ENCODE measurements around the gene SLITRK6.

DNA sequence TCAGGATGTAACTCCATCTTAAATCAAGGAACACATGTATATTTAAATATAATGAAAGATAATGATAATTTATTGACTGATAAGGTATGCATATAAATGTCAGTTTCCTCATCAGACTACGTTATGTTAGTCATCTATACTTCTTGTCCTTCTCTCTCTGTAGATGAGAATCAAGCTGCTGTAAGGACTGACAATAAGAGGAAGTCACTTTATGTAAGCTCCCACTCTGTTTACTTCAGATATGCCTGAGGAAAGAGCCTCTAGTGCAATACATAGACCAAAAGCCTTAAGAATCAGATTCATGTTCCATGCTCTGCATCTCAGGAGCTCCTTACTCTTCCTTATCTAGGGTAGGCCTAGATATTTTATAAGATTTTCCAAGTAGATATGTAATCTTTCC lies 9.6 kb upstream of the SLITRK6 start:
- TF ChIP-seq, protein P1, sequence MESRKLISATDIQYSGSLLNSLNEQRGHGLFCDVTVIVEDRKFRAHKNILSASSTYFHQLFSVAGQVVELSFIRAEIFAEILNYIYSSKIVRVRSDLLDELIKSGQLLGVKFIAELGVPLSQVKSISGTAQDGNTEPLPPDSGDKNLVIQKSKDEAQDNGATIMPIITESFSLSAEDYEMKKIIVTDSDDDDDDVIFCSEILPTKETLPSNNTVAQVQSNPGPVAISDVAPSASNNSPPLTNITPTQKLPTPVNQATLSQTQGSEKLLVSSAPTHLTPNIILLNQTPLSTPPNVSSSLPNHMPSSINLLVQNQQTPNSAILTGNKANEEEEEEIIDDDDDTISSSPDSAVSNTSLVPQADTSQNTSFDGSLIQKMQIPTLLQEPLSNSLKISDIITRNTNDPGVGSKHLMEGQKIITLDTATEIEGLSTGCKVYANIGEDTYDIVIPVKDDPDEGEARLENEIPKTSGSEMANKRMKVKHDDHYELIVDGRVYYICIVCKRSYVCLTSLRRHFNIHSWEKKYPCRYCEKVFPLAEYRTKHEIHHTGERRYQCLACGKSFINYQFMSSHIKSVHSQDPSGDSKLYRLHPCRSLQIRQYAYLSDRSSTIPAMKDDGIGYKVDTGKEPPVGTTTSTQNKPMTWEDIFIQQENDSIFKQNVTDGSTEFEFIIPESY (IDR thresholded peaks at IDR 0.05; ENCODE audit: extremely low read depth, insufficient replicate concordance, low read length), result no peak
- no peak for TF ChIP-seq YY1 (IDR thresholded peaks at IDR 0.05; ENCODE audit: extremely low read depth, insufficient replicate concordance, low read depth, low read length)
- TF ChIP-seq POLR2A (IDR thresholded peaks at IDR 0.05; ENCODE audit: borderline replicate concordance, extremely low read depth, insufficient read depth, insufficient read length), result no peak
- TF ChIP-seq, protein P2, sequence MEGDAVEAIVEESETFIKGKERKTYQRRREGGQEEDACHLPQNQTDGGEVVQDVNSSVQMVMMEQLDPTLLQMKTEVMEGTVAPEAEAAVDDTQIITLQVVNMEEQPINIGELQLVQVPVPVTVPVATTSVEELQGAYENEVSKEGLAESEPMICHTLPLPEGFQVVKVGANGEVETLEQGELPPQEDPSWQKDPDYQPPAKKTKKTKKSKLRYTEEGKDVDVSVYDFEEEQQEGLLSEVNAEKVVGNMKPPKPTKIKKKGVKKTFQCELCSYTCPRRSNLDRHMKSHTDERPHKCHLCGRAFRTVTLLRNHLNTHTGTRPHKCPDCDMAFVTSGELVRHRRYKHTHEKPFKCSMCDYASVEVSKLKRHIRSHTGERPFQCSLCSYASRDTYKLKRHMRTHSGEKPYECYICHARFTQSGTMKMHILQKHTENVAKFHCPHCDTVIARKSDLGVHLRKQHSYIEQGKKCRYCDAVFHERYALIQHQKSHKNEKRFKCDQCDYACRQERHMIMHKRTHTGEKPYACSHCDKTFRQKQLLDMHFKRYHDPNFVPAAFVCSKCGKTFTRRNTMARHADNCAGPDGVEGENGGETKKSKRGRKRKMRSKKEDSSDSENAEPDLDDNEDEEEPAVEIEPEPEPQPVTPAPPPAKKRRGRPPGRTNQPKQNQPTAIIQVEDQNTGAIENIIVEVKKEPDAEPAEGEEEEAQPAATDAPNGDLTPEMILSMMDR (IDR thresholded peaks at IDR 0.05 in 2 of 3, conservative IDR thresholded peaks at IDR 0.05 in 1 of 3; ENCODE audit: borderline replicate concordance in 1 of 3, insufficient read depth in 1 of 3, low read depth in 2 of 3, low read length in 2 of 3), result no peak
- TF ChIP-seq ZNF274 (IDR thresholded peaks at IDR 0.05; ENCODE audit: low read depth, low read length), result no peak
- TF ChIP-seq, protein P3, sequence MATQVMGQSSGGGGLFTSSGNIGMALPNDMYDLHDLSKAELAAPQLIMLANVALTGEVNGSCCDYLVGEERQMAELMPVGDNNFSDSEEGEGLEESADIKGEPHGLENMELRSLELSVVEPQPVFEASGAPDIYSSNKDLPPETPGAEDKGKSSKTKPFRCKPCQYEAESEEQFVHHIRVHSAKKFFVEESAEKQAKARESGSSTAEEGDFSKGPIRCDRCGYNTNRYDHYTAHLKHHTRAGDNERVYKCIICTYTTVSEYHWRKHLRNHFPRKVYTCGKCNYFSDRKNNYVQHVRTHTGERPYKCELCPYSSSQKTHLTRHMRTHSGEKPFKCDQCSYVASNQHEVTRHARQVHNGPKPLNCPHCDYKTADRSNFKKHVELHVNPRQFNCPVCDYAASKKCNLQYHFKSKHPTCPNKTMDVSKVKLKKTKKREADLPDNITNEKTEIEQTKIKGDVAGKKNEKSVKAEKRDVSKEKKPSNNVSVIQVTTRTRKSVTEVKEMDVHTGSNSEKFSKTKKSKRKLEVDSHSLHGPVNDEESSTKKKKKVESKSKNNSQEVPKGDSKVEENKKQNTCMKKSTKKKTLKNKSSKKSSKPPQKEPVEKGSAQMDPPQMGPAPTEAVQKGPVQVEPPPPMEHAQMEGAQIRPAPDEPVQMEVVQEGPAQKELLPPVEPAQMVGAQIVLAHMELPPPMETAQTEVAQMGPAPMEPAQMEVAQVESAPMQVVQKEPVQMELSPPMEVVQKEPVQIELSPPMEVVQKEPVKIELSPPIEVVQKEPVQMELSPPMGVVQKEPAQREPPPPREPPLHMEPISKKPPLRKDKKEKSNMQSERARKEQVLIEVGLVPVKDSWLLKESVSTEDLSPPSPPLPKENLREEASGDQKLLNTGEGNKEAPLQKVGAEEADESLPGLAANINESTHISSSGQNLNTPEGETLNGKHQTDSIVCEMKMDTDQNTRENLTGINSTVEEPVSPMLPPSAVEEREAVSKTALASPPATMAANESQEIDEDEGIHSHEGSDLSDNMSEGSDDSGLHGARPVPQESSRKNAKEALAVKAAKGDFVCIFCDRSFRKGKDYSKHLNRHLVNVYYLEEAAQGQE (IDR thresholded peaks at IDR 0.05; ENCODE audit: low read depth), result no peak
- no peak for TF ChIP-seq ELF1 (IDR thresholded peaks at IDR 0.05; ENCODE audit: borderline replicate concordance, low read depth)
- TF ChIP-seq RAD21 (IDR thresholded peaks at IDR 0.05; ENCODE audit: low read depth), result no peak
- no peak for TF ChIP-seq EZH2 (IDR thresholded peaks at IDR 0.05)
- no peak for TF ChIP-seq CBX3 (IDR thresholded peaks at IDR 0.05; ENCODE audit: low read depth)
- no peak for TF ChIP-seq POLR2AphosphoS5 (IDR thresholded peaks at IDR 0.05; ENCODE audit: low read depth, low read length)
- TF ChIP-seq EGR1 (IDR thresholded peaks at IDR 0.05; ENCODE audit: low read depth), result no peak
- no peak for TF ChIP-seq CEBPB (IDR thresholded peaks at IDR 0.05; ENCODE audit: low read depth)
- TF ChIP-seq EZH2phosphoT487 (IDR thresholded peaks at IDR 0.05; ENCODE audit: borderline replicate concordance), result no peak
